ENCODE measurements around the gene NDST4.
"Not testable (repeated sequence)": the region's sequence is repeated elsewhere in the genome, so short reads cannot be mapped to it uniquely, and the experiment has no call there.

The NDST4 gene

DNA sequence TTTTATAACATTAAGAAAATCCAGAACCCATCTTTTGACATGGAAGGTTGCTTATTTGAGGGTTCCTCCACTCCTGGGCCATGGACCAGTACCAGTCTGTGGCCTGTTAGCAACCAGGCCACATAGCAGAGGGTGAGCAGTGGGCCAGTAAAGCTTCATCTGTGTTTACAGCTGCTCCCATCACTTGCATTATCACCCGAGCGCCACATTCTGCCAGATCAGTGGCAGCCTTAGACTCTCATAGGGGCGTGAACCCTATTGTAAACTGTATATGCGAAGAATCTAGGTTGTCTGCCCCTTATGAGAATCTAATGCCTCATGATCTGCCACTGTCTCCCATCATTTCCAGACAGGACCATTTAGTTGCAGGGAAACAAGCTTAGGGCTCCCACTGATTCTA is 58.6 kb downstream of the NDST4 start:
- peak; percentile 6 for DNase-seq (ENCODE audit: low spot score)

DNA sequence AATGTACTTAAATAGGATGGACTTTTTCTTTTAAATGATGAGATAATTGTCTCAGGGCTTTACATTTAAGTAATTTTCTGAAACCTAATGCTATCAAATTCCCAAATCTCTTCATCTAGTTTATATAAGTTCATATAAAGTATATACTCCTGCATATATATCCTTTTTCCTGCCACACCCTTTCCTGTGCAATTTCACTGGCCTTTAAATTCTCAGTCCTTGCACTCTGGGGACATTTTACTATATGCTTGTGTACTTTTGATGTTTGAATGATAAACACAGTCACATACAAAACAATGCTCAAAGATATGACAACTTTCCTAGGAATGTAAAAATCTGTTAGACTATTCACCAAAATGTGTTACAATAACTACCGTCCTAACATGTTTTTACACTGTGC is 60.1 kb downstream of the NDST4 start:
- no peak for DNase-seq (ENCODE audit: low spot score)

GRCh38 chr4:115042496-115042895 is 70.9 kb downstream of the NDST4 start:
- peak; percentile 24 for DNase-seq (ENCODE audit: low spot score)

DNA sequence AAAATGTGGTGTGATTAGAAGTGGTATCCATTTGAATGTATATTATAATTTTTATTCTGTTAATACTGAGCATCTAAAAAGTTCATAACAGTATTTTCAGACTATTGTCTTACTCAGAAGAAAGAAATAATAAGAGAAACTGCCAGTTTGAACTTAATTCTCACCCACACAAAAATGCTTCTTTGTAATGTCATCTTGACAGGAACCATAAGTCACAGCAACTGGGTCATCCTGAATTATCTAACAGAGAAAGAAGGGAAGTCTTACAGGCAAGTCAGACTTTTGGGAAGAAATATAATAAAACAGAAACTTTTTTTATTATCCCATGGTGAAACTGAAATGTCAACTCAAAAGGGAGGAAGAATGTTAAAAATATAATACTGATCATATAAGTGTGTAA is 83.1 kb downstream of the NDST4 start:
- DNase-seq (ENCODE audit: low spot score): no peak

GRCh38 chr4:115028682-115029410 is 84.6 kb downstream of the NDST4 start:
- DNase-seq (ENCODE audit: low spot score): no peak

- no peak for DNase-seq (ENCODE audit: low spot score)
These were observed 113.5 kb downstream of the NDST4 start for GRCh38 chr4:114999880-115000279.

DNA sequence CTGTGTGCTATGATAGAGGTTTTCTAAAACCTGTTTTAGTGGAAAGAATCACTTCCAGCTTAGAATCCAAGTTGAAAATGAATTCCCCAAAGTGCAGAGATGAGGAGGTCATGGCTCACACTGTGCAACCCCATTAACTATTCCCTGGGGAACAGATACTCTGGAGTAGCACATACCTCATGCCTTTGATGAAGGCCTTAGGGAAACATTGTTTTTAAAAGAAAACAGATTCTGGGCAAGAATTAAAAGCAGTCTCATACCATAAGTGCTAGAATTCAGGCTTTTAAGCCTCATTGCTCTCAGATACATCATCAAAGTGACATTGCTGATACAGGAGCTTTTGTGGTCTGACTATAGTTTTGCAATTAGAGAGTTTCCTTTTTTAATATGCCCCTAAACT is 115.1 kb downstream of the NDST4 start:
- no peak for DNase-seq (ENCODE audit: low spot score)

- DNase-seq (ENCODE audit: low spot score): no peak
These were observed 115.7 kb downstream of the NDST4 start for GRCh38 chr4:114997576-114998247.

DNA sequence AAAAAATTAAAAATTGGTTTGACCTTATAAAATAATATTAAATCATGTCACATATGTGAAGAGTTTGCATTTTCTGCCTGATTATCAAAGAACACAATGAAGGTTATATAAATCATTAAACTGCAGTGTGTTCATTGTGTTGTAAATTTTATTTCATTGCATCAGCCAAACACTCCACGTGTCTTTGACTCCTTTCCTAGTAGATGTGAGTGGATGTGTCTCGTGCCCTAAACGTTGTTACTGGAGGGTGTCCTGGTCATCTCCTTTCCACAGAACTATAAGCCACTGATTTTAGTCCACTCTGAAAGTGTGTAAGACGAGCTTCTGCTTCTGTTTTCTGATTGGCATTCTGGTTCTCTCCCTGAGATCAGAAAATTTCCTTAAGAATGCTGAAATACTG is 127.3 kb downstream of the NDST4 start:
- no peak for DNase-seq (ENCODE audit: low spot score)

GRCh38 chr4:114980932-114981708 is 132.3 kb downstream of the NDST4 start:
- DNase-seq (ENCODE audit: low spot score): no peak

DNA sequence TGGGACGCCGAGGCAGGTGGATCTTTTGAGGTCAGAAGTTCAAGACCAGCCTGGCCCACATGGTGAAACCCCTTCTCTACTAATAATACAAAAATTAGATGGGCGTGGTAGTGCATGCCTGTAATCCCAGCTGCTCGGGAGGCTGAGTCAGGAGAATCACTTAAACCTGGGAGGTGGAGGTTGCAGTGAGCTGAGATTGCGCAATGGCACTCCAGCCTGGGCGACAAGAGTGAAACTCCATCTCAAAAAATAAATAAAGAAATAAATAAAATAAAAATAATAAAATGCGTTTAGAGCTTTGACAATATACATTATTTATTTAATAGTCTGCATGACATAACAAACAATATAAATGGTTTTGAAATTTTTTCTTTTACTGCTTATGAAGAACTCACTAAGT is 133.0 kb downstream of the NDST4 start:
- DNase-seq (ENCODE audit: low spot score): not testable (repeated sequence)

- DNase-seq (ENCODE audit: low spot score): no peak
These were observed 136.5 kb downstream of the NDST4 start for GRCh38 chr4:114976901-114977300.

GRCh38 chr4:114964026-114964425 is 149.4 kb downstream of the NDST4 start:
- no peak for DNase-seq (ENCODE audit: low spot score)

DNA sequence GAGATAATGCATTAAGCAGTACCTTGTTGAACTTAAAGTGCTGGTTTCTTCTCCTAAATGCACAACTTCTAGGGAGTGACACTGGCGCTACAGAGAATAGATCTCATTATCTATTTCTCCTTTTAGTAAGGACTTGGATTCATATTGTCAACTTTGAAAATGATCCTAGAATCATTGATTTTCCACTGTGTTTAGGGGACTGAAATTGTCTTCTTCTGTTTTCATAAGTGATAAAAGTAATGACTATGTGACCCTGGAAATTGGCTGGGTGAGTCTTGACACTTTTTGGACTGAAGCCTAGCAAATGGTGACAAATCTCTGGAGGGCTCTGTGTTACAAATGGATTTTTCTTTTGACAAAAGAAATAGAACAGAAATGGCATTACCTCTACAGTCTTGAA is 167.8 kb downstream of the NDST4 start:
- no peak for DNase-seq (ENCODE audit: low spot score)

DNA sequence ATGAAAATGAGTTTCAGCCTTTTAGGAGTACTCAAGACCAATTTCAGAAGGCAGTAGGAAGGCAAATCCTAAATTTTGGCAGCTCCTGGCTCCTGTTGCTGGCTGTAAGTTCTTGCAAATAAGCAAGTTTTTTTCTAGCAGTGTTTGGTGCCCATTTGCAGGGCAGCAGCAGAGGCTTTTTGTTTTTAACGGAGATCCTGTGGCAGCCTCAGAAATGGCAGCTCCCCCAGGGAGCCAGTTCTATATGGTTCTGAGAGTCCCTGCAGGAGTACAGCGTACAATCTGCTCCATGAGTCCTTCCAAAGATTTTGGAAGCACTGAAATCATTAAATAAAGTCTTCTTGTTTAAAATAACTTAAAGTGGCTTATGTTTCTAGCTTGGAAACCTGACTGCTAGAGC is 171.9 kb downstream of the NDST4 start:
- DNase-seq (ENCODE audit: low spot score): no peak

DNA sequence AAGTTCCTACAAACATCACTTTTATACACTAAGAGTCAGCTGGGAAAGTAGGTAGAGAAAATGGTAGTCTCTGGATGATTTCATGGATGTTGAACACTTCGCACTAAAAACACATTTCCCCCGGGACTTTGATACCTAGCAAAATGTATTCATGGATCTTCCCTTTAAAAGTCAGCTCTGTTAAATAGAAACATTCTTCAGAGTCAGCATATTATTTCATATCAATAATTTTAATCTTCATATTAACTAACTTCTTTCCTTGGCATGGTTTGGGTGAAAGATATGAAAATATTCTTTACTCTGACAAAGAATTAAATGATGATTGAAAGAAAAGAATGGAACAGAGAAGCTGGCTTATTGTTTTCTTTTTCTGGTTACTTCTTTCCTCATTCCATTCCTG is 185.5 kb downstream of the NDST4 start:
- no peak for DNase-seq (ENCODE audit: low spot score)

- DNase-seq (ENCODE audit: low spot score): no peak
These were observed 186.8 kb downstream of the NDST4 start for GRCh38 chr4:114926583-114926982.

DNA sequence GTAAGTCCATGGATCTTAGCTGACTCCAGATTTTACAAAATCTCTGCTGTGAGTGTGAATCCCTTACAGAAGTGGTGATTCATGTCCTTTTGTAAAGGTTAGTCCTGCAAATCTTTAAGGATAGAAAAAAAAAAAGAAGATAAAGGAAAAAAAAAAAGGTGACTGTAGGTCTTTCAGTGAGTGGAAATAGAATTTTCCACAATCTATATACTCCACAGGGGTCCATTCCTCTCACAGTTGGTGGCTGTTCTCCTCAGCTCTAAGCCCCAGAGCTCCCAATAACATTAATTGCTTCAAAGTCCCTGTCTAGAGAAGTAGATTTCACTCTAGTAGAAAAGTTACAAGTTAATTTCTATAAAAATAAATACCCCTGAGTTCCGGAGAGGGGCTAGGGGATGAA is 189.1 kb downstream of the NDST4 start:
- DNase-seq (ENCODE audit: low spot score): peak; percentile 39

GRCh38 chr4:114922592-114922933 is 190.9 kb downstream of the NDST4 start:
- no peak for DNase-seq (ENCODE audit: low spot score)

- no peak for DNase-seq (ENCODE audit: low spot score)
These were observed 191.4 kb downstream of the NDST4 start for GRCh38 chr4:114921790-114922591.

DNA sequence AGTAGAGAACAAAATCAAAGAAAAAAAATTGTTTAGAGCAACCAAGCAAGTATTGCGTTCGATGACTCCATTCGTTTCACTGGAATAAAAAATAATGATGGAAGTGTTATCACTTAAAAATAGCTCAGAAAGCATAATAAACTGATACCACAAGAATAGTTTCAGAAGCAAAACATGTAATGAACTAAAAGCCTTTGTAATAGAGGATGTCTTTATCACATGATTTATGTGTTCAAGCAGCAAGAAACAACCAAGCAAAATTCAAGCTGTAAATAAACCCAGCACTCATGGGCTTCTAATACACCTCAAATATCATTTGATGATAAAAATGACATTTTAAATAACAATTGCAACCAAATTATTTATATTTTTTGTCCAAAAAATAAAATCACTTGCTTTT is 192.2 kb downstream of the NDST4 start:
- DNase-seq (ENCODE audit: low spot score): no peak

- DNase-seq (ENCODE audit: low spot score): no peak
These were observed 202.3 kb downstream of the NDST4 start for GRCh38 chr4:114911111-114911510.
